ENCODE data around the gene PRDM15. TPM values are rescaled to one million over a fixed set of nuclear protein-coding genes. Genes with fewer than 3 reads are reported as not detected.

Gene PRDM15
- total RNA-seq, 1 donor from 2014 or later: 6.4 TPM

- no peak for DNase-seq (ENCODE audit: low spot score)
These were observed 53.9 kb downstream of the PRDM15 start for GRCh38 chr21:41825216-41825615.

- no peak for DNase-seq (ENCODE audit: low spot score)
These were observed 54.5 kb downstream of the PRDM15 start for GRCh38 chr21:41824466-41825207.

DNA sequence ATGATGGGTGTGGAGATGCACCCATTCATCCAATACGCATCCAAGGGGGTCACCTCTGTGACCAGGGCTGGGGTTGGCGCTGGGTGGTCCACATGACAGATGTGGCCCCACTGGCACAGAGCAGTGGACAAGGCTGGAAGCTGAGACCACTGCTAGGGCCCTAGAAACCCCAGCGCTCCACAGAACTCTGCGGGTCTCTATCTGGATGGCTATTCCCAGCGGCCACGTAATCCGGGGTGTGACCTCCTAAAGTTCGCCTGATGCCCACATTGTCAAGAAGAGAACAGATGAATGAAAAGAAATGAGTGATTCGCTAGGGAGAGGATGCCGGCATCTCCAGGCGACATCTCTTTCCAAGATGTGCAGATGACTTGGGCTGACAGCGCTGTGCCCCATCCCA is 55.2 kb downstream of the PRDM15 start:
- no peak for DNase-seq (ENCODE audit: low spot score)

DNA sequence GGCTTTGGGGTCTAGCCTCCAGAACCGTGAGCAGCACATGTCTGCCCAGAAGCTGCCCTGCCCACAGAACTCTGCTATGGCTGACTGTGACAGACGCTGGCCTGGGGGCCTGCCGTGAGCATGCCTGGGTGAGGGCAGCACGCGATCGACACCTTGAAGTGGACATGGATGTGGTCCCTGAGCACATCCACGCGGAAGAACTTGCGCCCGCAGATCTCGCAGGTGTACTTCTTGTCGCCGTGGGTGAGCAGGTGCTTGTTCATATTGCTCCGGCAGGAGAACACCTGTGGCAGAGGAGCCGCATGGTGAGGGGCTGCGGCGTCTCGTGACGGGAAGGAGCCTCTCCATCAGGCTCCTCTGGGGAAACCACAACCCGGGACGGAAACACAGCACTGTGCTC is 56.0 kb downstream of the PRDM15 start:
- DNase-seq (ENCODE audit: low spot score): no peak

GRCh38 chr21:41821756-41822431 is 57.2 kb downstream of the PRDM15 start:
- DNase-seq (ENCODE audit: low spot score): no peak

DNA sequence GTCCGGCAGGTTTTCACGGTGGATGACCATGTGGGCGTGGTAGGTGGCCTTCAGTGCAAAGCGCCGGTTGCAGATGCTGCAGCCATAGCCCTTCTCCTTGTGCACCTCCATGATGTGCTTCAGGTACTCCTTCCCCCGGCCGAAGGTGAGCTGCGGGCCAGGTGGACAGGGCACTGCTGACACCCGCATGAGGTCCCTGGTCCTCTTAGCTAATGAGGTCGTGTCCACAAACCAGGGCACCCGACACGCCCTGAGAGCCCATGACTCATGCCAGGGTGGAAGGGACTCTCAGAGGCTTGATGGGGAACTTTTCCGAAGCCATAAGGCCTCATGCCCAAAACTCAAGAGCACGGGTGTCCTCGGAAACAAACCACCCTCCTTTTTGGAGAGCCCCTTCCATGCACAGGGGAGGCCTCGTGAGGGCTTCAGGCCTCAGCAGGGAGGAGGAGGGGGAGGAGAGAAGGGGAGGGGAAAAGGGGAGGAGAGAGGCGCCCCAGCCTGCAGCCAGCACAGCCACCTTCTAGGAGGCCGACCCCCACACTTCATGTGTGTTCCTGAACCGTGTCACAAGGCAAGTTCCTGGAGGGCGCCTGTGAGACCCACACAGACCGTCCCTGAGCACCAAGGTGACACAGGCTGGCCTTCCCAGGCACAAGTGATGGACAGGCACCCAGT is 57.9 kb downstream of the PRDM15 start:
- DNase-seq (ENCODE audit: low spot score): no peak

GRCh38 chr21:41820384-41821080 is 58.6 kb downstream of the PRDM15 start:
- no peak for DNase-seq (ENCODE audit: low spot score)

DNA sequence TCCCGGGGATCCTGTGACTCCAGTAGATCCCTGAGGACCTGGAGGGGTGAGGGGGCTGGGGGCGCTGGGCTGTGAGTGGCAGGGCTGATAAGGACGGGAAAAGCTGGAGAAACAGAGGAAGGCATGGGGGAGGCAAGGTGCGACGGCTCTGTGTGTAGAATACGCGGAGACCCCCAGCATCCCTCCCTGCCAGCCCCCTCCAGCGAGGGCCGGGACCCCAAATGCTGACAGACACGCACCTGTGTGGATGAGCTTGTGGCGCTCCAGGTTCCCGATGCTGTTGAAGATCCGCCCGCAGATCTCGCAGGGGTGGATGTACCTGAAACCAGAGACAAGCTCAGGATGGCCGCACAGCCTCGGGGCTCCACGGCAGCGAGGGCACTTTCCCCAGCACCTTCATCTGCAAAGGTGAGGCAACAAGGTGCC is 59.3 kb downstream of the PRDM15 start:
- no peak for DNase-seq (ENCODE audit: low spot score)

- no peak for DNase-seq (ENCODE audit: low spot score)
These were observed 59.8 kb downstream of the PRDM15 start for GRCh38 chr21:41819236-41819855.

GRCh38 chr21:41817877-41818855 is 61.0 kb downstream of the PRDM15 start:
- no peak for DNase-seq (ENCODE audit: low spot score)

- DNase-seq (ENCODE audit: low spot score): peak; percentile 62
These were observed 61.9 kb downstream of the PRDM15 start for GRCh38 chr21:41817228-41817627.

GRCh38 chr21:41816583-41817165 is 62.5 kb downstream of the PRDM15 start:
- peak; percentile 48 for DNase-seq (ENCODE audit: low spot score)

DNA sequence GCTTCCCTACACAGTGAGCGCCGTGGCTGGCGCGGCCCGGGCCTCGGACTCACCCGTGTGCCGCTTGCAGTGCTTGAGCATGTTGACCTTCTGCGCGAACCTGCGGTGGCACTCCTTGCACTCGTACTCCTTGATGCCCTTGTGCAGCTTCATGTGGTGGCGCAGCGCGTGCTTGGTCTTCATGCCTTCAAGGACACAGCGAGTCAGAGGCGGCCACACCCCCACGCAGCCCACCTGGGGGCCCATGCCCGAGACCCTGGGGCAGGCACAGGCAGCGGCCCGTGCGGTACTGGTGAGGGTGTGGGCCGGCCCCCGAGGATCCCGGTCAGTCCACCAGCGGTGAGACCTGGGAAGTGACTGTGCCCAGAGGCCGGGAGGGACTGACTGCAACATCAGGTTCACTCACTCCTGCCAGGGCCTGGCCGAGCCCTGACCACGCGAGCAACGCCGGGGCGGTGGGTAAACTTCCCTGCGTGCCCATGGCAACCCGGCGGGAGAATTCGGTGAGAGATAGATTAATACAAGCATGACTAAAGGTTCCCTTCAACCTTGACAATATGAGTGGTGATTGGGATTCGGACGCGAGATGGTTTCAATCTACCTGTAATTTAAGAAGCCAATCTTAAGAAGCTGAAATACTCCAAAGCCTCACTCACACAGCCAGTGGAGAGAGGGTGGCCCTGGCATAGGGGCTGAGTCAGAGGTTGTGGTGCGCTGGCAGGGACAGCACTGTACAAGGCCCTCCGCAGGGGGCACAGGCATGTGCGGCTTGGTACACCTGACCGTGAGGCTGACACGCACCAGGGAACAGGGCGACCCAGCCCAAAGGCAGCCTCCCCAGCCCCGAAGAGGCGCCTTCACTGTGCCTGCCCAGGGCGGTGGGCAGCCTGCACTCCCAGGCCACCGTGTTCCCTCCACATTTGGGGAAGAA is 63.2 kb downstream of the PRDM15 start:
- no peak for DNase-seq (ENCODE audit: low spot score)

DNA sequence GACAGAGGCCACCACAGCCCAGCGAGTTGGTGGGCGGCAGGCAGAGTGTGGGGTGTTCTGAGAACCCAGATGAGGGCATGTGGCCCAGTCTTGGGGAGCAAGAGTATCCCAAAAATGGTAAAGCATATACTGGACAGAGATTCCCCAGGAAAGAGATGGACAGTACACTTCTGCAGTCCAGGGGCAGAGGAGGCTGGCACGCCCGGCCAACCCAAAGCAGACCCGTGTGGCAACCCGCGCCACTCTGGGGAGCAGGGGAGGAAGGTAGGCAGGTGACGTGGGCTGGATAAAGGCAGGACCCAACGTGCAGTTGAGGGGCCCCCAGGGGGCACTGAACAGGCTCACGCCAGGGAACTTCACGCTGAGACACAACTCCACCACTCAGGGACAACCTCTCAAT is 65.9 kb downstream of the PRDM15 start:
- no peak for DNase-seq (ENCODE audit: low spot score)

- no peak for DNase-seq (ENCODE audit: low spot score)
These were observed 66.5 kb downstream of the PRDM15 start for GRCh38 chr21:41812679-41813078.

DNA sequence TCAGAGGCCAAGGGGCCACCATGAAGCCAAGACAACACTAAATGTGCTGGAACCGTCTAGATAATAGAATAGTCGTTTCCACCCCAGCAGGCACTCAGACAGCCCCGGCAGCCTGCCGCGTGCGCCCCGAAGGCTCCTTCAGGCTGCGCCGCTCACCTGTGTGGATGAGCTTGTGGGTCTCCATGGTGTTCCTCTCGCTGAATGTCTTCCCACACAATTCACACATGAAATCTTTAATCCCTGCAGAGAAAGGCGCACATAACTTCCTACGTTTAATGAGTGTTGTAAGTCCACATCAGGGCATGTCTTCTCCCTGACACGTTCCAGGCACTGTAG is 68.6 kb downstream of the PRDM15 start:
- no peak for DNase-seq (ENCODE audit: low spot score)

DNA sequence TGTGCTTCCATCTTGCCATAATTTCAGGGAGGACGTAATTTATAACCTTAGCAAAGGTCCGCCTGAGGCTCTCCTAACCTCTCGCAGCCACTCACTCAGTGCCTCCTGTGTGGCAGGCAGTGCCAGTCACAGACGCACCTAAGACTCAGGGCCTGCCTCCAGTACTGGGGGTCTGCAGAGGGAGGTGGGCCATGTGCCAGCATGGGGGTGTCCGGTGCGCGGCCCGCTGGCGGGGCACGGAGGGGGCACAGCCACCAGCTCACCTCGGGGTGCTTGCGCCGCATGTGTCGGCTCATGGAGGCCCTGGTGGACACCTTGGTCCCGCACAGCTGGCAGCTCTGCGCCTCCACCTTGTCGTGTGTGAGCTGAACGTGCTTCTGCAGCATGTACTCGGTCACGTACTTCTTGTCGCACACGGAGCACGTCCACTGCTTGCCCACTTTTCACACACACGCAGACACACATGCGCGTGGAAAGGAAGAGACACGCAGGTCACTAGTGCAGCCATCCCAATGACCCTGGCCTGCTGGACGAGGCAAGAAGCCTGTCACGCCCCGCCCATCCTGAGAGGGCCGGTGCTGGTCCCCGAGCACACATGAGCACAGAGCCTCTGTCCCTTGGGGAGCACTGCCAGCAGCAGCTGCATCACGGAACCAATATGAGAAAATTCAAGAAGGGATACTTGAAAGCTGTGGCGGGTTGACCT is 69.1 kb downstream of the PRDM15 start:
- no peak for DNase-seq (ENCODE audit: low spot score)

DNA sequence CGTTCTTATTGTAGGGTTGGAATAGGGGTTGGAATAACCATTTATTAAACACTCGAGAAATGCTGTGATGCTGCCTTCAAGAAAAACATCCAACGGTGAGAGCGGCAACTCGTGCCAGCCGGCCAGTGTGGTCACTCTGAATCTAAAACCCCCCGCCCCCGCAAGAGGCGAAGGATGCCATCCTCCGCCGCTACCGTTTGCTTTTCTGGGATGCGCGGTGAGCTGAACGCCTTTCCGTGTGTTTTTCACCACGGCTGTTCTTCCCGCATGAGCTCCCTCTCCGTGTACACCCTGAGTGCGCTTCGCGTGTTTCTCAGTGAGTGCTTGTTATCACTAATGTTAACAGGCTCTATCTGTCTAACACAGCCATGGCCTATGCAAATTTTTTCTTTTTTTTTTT is 70.3 kb downstream of the PRDM15 start:
- no peak for DNase-seq (ENCODE audit: low spot score)

DNA sequence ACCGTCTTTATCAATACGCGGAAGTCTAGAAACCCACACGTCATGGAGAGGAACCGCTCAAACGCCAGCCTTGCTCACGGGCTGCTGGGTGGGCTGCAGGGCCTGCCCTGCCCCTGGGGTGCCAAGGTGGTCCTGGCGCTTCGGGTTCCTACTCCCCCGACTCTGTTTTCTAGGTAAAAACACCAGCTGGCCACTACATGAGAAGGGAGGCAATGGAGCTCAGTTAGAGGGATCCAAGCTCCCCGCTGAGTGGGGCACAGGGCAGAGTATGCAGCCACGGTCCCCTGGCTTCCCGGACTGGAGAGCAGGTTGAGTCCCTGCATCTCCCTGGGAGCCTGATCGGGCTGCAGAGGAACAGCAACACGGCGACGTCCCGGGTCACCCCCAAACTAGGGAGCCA is 71.0 kb downstream of the PRDM15 start:
- DNase-seq (ENCODE audit: low spot score): no peak
